GM21367 (cell line): ENCODE data around the gene HLA-DPA1.

Experiments used
- ATAC-seq: cut with Tn5 transposase; IDR thresholded peaks from one replicate; pipeline ENCODE4 v1.9.1; 2021; ENCODE audit not compliant: unreplicated experiment

The HLA-DPA1 gene

DNA sequence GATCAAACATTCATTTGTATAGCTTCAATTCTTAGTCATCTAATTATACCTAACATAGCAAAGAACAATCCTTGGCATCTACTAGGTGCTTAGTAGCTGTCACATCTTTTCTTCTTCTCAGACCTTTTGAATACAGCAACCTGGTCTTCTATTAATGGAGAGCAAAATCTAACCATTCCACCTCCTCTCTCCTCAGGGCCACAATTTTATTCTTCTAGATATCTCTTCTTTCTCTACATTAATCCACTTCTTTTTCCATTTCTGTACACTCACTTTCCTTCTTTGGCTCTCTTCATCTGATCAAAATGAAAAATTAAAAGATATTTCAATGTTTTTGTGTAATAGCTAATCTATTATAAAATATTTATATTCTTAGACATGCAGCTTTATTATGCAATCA is 55.0 kb downstream of the HLA-DPA1 start:
- no peak for ATAC-seq

DNA sequence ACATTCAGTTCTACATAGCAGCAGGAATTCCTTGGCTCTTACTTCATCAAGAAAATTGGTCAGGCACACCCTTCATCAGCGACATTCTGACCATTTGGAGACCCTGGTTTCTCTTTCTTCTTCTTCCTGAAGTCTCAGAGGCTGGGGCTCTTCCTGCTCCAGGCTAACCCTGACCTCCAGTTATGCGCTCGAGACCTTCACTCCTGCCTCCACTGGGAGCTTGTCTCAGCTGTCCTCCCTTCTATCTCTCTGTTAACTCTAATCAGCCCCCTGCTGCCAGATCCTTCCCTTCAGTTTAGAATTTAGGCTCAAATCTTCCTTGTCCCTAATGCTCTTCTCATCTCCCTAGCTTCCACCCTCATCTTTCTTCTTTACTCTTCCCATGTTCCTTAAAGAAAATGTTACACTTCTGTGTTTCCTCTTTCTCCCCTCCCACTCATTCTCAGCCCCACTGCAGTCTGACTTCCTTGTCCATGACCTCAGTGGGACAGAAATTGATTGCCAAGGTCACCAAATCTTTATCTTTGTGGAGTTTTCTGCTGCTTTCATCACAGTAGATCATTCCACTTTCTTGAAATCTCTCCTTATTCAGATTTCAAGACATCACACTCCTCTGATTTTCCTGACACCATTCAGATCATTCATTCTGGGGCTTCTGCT is 55.6 kb downstream of the HLA-DPA1 start:
- no peak for ATAC-seq

DNA sequence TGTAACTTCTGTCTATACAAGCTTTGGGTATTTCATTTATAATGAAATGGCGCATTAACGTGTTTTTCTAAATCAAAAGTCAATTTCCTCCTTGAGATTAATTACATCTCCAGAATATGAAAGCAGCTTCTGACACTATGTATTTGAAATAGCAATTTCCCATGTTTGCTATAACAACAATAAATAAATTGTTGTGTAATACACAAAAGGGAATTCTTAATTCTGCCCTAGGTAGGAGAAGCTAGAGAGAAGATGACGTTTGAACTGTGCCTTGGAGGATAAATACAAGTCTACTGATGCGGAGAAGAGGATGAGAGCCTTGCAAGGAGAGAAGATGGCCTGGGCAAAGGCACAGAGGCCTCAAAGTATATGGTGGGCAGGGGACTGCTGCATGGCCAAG is 56.4 kb downstream of the HLA-DPA1 start:
- ATAC-seq = no peak

DNA sequence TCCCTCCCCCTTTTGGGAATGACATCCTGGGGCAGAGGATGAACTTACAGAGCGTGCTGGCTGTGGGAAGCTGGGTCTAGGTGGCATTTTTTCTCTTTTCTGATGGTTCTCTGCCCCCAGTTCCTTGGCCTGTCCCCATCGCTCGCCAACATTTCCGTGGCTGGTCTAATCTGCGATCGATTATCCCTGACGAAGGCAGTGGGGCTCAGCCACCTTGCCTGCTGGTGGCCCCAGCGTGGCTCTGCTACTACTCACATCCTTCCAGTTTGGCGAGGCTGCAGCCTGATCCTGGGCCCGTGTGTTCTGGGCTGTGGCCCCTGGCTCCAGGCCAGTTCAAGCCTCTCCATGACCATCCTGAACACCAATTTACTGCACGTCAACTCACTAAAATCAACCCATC is 57.7 kb downstream of the HLA-DPA1 start:
- no peak for ATAC-seq

DNA sequence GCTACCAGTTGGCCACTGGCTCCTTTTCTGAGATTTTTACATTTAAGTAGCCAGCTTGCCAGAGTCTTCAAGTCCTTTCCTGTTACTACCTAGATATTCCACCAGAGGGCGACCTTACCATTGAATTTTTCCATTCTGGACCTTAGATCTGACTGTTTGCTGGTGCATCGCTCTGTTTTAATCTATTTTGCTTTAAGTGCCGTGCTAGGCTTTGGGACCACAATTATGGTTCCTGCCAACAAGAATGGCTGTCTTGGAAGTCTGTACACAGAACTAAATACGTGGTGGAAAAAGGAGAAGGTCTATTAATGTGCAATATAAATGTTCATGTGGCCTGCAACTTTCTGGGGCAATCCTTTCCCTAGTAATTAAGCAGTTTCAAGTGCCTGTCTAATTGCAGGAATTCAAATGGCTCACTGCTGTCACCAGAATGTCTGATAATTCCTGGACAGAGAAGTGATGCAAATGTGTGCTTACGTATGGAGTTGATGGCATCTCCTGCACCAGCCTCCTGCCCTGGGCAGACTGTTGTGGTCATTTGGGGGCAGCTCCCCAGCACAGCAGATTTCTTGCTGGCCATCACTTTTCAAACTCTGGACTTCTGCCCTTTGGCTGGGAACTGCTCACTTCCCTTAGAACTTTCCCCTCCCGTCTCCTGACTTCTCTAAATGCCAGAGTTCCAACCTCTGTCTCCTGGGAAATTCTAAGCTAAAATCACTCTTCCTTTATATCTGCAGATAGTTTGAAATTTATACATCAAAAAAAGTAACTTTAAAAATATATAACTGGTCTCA is 58.4 kb downstream of the HLA-DPA1 start:
- no peak for ATAC-seq
